H4 (cell line): ENCODE results near the gene SLC9A9. TPM values are rescaled to one million over a fixed set of nuclear protein-coding genes. Genes with fewer than 3 reads are reported as not detected.

ENCODE experiments used
- DNase-seq: peaks from one replicate; pipeline ENCODE4 v3.0.0-alpha.2; 2015; ENCODE audit warnings: low spot score
- total RNA-seq: library from RNA; depleted of rRNA; stranded (reverse); fragments of >200 nt; shearing (Covaris generic); gene quantifications from 2 replicates; pipeline ENCODE4 v1.2.3, GENCODE V29; 2014

Gene SLC9A9
- total RNA-seq, 1 experiment from 2014 or later: 10.8 TPM

DNA sequence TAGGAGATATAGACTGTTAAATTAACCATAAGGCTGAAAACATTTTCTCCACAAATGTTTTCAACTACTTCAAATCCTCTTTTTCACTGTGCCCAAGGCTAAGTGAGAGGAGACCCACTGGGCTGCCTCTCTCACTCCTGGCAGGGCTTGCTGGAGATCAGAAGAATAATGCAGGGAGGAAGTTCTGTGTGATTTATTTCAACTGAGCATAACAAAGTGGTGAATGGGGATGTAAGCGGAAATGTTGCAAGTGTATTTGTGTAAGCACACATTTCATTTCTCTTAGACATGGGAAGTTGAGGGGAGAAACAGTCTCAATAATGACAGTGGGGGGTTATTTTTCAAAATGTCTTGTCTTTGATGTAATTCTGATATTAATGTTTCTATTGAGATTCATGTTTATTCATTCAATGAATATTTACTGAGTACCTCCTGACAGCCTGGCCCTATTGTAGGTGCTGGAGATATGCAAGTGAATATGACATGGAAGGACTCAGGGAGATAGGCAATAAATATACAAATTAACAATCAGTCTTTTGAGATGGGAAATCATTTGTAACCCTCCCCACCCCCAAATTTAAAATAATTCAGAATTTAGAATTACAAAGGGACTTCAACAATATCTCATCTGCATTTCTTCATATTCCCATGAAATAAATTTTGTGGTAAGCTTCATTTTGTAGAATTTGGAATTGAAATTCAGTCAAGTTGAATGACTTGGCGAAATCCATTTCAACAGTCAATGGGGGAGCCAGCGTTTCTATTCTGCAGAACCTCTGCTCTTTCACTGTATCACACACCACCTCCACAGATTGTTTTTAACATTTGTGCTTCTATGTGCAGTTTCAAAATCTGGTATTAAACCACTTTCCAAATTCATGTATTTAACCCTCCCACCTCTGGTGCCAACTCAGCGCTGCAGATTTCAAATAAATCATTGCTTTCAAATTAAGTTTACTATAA lies 247.2 kb downstream of the SLC9A9 start:
- DNase-seq: no peak

- DNase-seq: no peak
Observed at GRCh38 chr3:143597774-143598652, 250.3 kb downstream of the SLC9A9 start.

DNA sequence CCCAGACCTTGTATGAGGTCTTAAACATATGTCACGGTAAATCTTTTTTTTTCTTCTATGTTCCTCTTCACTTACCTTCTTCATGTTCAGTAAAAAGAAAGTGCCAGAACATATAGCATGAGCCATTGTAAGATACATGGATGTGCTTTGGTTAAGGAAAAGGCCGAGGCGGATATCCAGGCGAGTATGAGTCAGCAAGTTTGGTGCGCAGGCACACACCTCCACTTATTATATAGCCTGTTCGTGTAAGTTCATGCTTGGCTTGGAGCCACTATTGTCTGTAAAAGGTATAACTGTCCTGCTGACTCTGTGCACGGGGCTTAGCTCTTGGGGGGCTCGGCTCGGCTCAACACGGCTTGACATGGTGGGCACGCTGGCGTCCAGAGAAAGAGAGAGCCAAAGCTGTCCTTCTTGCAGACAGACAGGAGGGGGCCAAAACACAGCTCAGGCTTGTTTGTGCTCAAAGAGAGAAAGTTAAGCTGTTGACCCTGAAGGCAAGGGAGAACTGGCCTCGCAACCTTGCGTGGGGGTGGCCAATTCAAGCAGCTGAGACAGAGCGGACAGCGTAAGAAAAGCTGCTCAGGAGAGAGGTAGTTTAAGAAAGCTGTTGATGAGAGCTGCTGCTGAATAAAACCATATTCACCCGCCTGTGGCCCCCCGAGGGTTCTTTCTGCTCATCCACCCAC lies 251.2 kb downstream of the SLC9A9 start:
- DNase-seq: no peak

- DNase-seq: no peak
Observed at GRCh38 chr3:143595456-143596077, 252.7 kb downstream of the SLC9A9 start.

GRCh38 chr3:143594206-143594605 lies 254.1 kb downstream of the SLC9A9 start:
- no peak for DNase-seq

DNA sequence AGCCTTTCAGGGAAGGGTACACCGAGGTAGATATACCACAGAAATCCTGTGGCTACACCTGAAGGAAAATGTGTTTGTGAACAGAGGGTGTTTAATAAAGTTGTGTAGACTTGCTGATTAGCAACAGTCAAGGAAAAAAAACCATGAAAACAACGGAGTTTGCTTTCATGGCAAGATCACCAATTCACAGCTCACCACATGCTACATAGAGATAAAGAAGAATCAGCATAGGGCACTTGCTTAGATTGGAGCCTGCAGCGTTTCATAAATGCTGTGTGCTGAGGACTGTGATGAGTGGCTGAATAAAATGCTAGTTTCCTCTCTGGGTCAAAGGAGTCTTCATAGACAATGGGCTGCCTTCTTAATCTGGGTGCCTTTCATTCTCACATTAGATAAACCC lies 257.6 kb downstream of the SLC9A9 start:
- DNase-seq: no peak

GRCh38 chr3:143586576-143586975 lies 261.7 kb downstream of the SLC9A9 start:
- no peak for DNase-seq

GRCh38 chr3:143585720-143586456 lies 262.4 kb downstream of the SLC9A9 start:
- no peak for DNase-seq

- no peak for DNase-seq
Observed at GRCh38 chr3:143584474-143584873, 263.8 kb downstream of the SLC9A9 start.

GRCh38 chr3:143581972-143582722 lies 266.1 kb downstream of the SLC9A9 start:
- no peak for DNase-seq

DNA sequence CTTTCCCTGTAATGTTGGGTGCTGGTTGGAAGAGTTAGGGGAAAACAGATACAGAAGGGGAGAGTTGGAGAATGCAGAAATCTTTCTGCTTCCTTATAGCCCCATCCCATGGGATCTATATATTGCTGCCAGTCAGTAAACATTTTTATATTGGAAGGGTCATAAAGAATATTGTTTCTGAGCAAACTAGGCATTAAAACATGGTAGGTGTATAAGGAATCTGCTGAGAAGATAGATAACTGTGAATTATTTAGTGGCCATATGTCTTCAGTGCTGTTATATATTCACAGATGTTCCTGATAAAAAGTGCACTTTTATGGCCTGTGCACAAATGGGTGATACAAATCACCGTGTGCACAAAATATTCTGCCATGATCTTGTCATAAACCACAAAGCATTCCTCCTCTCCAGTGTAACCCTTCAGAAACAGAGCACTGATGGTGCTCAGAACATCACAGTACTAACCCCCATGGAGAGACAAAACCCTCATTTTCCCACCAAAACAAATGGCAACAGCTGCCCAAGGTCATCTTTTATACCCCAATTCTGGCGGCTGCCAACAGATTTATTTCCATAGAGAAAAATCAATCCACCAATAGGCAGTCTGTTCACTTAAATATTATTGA lies 269.3 kb downstream of the SLC9A9 start:
- no peak for DNase-seq

- no peak for DNase-seq
Observed at GRCh38 chr3:143576568-143577270, 271.5 kb downstream of the SLC9A9 start.

DNA sequence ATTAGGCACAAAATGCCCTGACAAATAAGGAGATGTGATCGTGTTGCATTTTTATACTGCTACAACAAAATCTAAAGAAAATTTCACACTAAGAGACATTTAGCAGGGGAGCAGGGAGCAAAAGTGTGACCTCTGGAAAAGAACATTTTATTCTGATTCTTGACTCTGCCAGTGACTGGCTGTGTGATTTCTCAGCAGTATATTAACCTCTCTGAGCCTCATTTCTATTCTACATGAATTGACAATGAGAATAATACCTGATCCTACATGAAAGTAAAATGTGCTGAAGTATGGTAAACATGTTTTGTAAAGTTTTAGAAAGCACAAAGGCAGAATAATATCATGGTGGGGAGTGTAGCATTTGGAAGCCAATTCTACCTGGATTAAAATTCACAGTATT lies 273.3 kb downstream of the SLC9A9 start:
- no peak for DNase-seq

- DNase-seq: no peak
Observed at GRCh38 chr3:143573610-143574303, 274.5 kb downstream of the SLC9A9 start.

DNA sequence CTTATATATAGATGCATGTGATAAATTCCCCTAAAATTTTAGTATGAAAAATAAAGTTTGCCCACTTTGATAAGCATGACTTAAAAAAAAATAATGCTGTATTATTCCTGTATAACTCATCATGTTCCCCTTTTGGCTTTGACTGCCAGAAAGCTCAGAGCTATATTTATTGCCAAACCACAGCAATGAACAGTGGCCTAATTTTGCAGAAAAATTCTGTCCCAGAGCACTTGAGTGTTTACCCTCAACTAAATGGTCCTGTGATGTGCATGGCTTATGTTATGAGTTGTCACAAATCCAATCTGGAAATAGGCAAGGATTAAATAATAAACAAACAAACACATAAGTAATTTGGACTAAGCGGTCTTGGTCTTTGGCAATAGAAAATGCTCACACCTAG lies 276.7 kb downstream of the SLC9A9 start:
- no peak for DNase-seq

GRCh38 chr3:143567823-143568222 lies 280.4 kb downstream of the SLC9A9 start:
- no peak for DNase-seq

DNA sequence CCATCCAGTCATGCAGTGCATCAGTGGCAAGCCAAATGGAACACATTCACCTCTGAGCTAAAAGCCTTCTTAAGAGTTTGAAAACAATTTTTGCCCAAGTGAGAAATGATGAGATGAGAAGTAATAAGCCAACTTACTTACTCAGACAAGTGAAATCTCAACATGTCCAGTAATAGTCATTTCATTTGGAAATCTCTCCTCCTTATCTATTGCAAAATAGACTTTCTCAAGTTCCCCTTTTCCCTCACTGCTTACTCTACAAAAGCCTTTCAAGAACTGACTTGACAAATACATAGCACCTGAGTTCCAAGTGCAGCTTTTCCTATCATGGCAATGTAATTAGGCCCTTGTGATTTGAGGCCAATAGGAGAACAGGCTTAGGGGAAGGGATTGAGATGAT lies 282.3 kb downstream of the SLC9A9 start:
- no peak for DNase-seq

DNA sequence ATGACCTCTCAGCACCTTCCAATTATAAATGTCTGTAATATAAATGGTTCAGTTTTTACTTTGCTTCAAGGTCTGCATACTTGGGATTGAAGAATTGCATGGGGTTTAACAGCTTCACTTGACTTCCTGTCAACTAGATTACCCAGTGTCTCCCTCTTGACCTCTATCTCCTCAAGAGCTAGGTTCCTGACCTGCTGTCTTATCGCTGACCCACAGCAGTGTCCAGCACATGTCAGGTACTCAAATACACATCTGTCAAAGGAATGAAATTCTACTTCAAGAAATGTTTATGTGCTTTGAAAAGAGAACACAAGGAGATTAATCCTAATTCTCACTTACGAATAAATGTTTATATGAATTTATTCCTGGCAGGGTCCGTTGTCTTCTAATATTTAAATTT lies 284.5 kb downstream of the SLC9A9 start:
- no peak for DNase-seq
